Neural cell (in vitro differentiated cells): ENCODE results near the gene FYN.

Source experiments
- CTCF ChIP-seq: fragments of 450-650 bp; IDR thresholded peaks from 2 replicates; pipeline ENCODE4 v1.5.1; 2014; ENCODE audit warnings: antibody characterized with exemption, mild to moderate bottlenecking, moderate library complexity; ENCODE audit not compliant: poor library complexity, severe bottlenecking
- EP300 ChIP-seq: fragments of 450-650 bp; conservative IDR thresholded peaks from 2 replicates; pipeline ENCODE4 v1.6.1; 2014; ENCODE audit warnings: antibody characterized with exemption, mild to moderate bottlenecking, moderate library complexity; ENCODE audit not compliant: poor library complexity, severe bottlenecking
- EZH2 ChIP-seq: fragments of 200-600, 300-800 bp; shearing (Covaris generic), sonication (generic); IDR thresholded peaks from 2 replicates; pipeline ENCODE4 v1.6.1; 2014; ENCODE audit warnings: antibody characterized with exemption, low read length, borderline replicate concordance, mild to moderate bottlenecking; ENCODE audit not compliant: insufficient read depth, poor library complexity, severe bottlenecking
- POLR2AphosphoS5 ChIP-seq: IDR thresholded peaks from 2 replicates; pipeline ENCODE4 v1.6.1; 2012
- RAD21 ChIP-seq: fragments of 450-650 bp; conservative IDR thresholded peaks from 2 replicates; pipeline ENCODE4 v1.6.1; 2014; ENCODE audit warnings: antibody characterized with exemption, mild to moderate bottlenecking, moderate library complexity
- REST ChIP-seq: IDR thresholded peaks from 2 replicates; pipeline ENCODE4 v1.6.1; 2012; ENCODE audit warnings: borderline replicate concordance

GRCh38 chr6:111750153-111750552 lies 123.1 kb downstream of the FYN start:
- TF ChIP-seq RAD21 (no peak), CTCF (no peak), POLR2AphosphoS5 (no peak), REST (no peak), EP300 (no peak), EZH2 (no peak)
